Esophagus squamous epithelium (tissue), 5 donors: Measurements from ENCODE around the gene CLEC3B. TPM values are rescaled to one million over a fixed set of nuclear protein-coding genes. Genes with fewer than 3 reads are reported as not detected.

Experiments
- DNase-seq: peaks from one replicate; lab custom pipeline; 2025; lab: John Stamatoyannopoulos, UW
- H3K27ac ChIP-seq, 4 donors: fragments of 200-600 bp; sonication (generic); one replicate each; pipeline ENCODE4 v1.5.1; 2016 to 2019; ENCODE audit warnings: mild to moderate bottlenecking in 1 of 4
- H3K27me3 ChIP-seq, 4 donors: fragments of 200-600 bp; sonication (generic); 1 replicate in 3 of 4; 2 replicates in 1 of 4; pipeline versions ENCODE4 v1.5.1 to v1.6.0; 2017 to 2021; ENCODE audit warnings: antibody characterized with exemption in 1 of 4
- H3K36me3 ChIP-seq, 3 donors: fragments of 200-600 bp; sonication (generic); one replicate each; pipeline ENCODE4 v1.5.1; 2016 to 2019
- H3K4me1 ChIP-seq, 3 donors: fragments of 200-600 bp; sonication (generic); one replicate each; pipeline ENCODE4 v1.5.1; 2017 to 2019
- H3K4me3 ChIP-seq, 4 donors: fragments of 200-600 bp; sonication (generic); 1 replicate in 3 of 4; 2 replicates in 1 of 4; pipeline ENCODE4 v1.5.1; 2016 to 2019; ENCODE audit warnings: mild to moderate bottlenecking in 2 of 4, moderate library complexity in 1 of 4
- H3K9me3 ChIP-seq, 3 donors: fragments of 200-600 bp; sonication (generic); one replicate each; pipeline ENCODE4 v1.5.1; 2016 to 2019
- CTCF ChIP-seq, 6 experiments: fragments of 450-650 bp in 4 of 6; fragments of 200-600 bp in 2 of 6; sonication (generic) in 2 of 6; IDR thresholded peaks; one replicate each; pipeline ENCODE4 v1.5.1; 2016 to 2019; ENCODE audit warnings: antibody characterized with exemption in 6 of 6, mild to moderate bottlenecking in 4 of 6, moderate library complexity in 4 of 6
- POLR2A ChIP-seq, 4 donors: fragments of 450-650 bp; IDR thresholded peaks; one replicate each; pipeline ENCODE4 v1.6.1; 2017; ENCODE audit warnings: antibody characterized with exemption in 4 of 4, mild to moderate bottlenecking in 4 of 4, moderate library complexity in 3 of 4
- WGBS, 2 donors: methylation state at CpG; one replicate each; pipeline ENCODE4 v1.1.5; 2018; 5-methylcytosine and 5-hydroxymethylcytosine counted together
- intact Hi-C: fragments of 100-400 bp; cut with DNase I; formaldehyde crosslinking; loops from one replicate; pipeline ENCODE4 v1.15.0; 2022
- total RNA-seq, 4 donors: library from RNA; depleted of rRNA; stranded (reverse); fragments of >200 nt; gene quantifications; one replicate each; pipeline ENCODE4 v1.1.0, GENCODE V29; 2016
- donor health status: DM: yes; HTN: yes; CAD: no.

Gene CLEC3B
- total RNA-seq, 4 donors from 2014 or later: 4.3 to 28.8 (median 6.9) TPM

- Histone ChIP-seq H3K36me3 (peaks cover 0 to 51% (median 9%) of the 10 kb centered on the region in 3 donors), H3K9me3 (no peaks in the 10 kb centered on the region), H3K27me3 (no peaks in the 10 kb centered on the region), H3K27ac (no peak overlapping the region), H3K4me1 (peaks cover 13 to 79% (median 28%) of the 10 kb centered on the region in 3 donors), H3K4me3 (no peak overlapping the region)
- no peak for DNase-seq
- intact Hi-C loops: no loop called here
- WGBS, 2 donors: 70 to 86% methylated on average over 1 of the region's 1 CpG
- no peak for TF ChIP-seq POLR2A (IDR thresholded peaks at IDR 0.05)
- TF ChIP-seq CTCF (IDR thresholded peaks at IDR 0.05): no peak
Observed at GRCh38 chr3:44989636-44990373, 36.3 kb upstream of the CLEC3B start.

GRCh38 chr3:44991326-44991725, 34.8 kb upstream of the CLEC3B start:
- intact Hi-C loops: no loop called here
- H3K4me1 ChIP-seq: peaks cover 13 to 79% (median 34%) of the 10 kb centered on the region in 3 donors
- TF ChIP-seq POLR2A (IDR thresholded peaks at IDR 0.05) (no peak), CTCF (IDR thresholded peaks at IDR 0.05) (no peak)

GRCh38 chr3:44992555-44993470, 33.3 kb upstream of the CLEC3B start:
- intact Hi-C loops: no loop called here
- Histone ChIP-seq H3K36me3 (peaks cover 8 to 62% (median 9%) of the 10 kb centered on the region in 3 donors), H3K27ac (peak overlapping the region; percentile 35 to 76 (median 58)), H3K9me3 (no peaks in the 10 kb centered on the region), H3K4me3 (no peak overlapping the region), H3K4me1 (peaks cover 13 to 69% (median 34%) of the 10 kb centered on the region in 3 donors), H3K27me3 (no peaks in the 10 kb centered on the region)
- DNase-seq: no peak
- TF ChIP-seq CTCF (IDR thresholded peaks at IDR 0.05) (peak; percentile 20 to 70 (median 53)), POLR2A (IDR thresholded peaks at IDR 0.05) (no peak)
- WGBS, 2 donors: 48 to 65% methylated on average over 6 to 7 of the region's 7 CpGs

More at GRCh38 chr3:44991326-44991725, 34.8 kb upstream of the CLEC3B start:
- Histone ChIP-seq H3K27me3 (no peaks in the 10 kb centered on the region), H3K27ac (no peak overlapping the region), H3K36me3 (peaks cover 0 to 49% (median 9%) of the 10 kb centered on the region in 3 donors), H3K9me3 (no peaks in the 10 kb centered on the region), H3K4me3 (no peak overlapping the region)
- WGBS, 2 donors: 73 to 100% methylated on average over 1 of the region's 1 CpG
- DNase-seq: no peak

GRCh38 chr3:44993471-44994205, 32.5 kb upstream of the CLEC3B start:
- H3K9me3 ChIP-seq: no peaks in the 10 kb centered on the region
- H3K27ac ChIP-seq: peak overlapping the region; percentile 35 to 76 (median 58)
- H3K4me3 ChIP-seq: no peak overlapping the region
- TF ChIP-seq POLR2A (IDR thresholded peaks at IDR 0.05) (no peak), CTCF (IDR thresholded peaks at IDR 0.05) (no peak)
- intact Hi-C loops: no loop called here
- no peak for DNase-seq
- peaks cover 13 to 62% (median 34%) of the 10 kb centered on the region in 3 donors for H3K4me1 ChIP-seq
- H3K27me3 ChIP-seq: no peaks in the 10 kb centered on the region
- peaks cover 9 to 70% (median 15%) of the 10 kb centered on the region in 3 donors for H3K36me3 ChIP-seq
